Upper lobe of right lung (tissue), 1 donor: Measurements from ENCODE around the gene CEP104. TPM values are rescaled to one million over a fixed set of nuclear protein-coding genes. Genes with fewer than 3 reads are reported as not detected.

Experiments
- ATAC-seq: fragments of 200-7000 bp; cut with Tn5 transposase; one replicate; pipeline ENCODE4 v1.9.1; 2020; ENCODE audit warnings: mild to moderate bottlenecking, moderate library complexity
- DNase-seq: peaks from one replicate; pipeline ENCODE4 v3.0.0-alpha.2; 2020
- H3K27ac ChIP-seq: fragments of 200-600 bp; one replicate; pipeline ENCODE4 v1.8.0; 2022
- H3K27me3 ChIP-seq: fragments of 200-600 bp; one replicate; pipeline ENCODE4 v1.8.0; 2022; ENCODE audit warnings: mild to moderate bottlenecking
- H3K36me3 ChIP-seq: fragments of 200-600 bp; one replicate; pipeline ENCODE4 v1.8.0; 2022
- H3K4me1 ChIP-seq: fragments of 200-600 bp; one replicate; pipeline ENCODE4 v1.8.0; 2022
- H3K4me3 ChIP-seq: fragments of 200-600 bp; one replicate; pipeline ENCODE4 v1.8.0; 2022; ENCODE audit warnings: mild to moderate bottlenecking
- H3K9me3 ChIP-seq: fragments of 200-600 bp; one replicate; pipeline ENCODE4 v1.8.0; 2022
- intact Hi-C: fragments of 100-400 bp; cut with DNase I; formaldehyde crosslinking; loops from one replicate; pipeline ENCODE4 v1.11.0; 2022
- total RNA-seq: library from RNA; stranded (reverse); fragmentation: NEBNext Ultra II Directional; extraction: Animal tissue kit (Norgen Biotek cat#: 25700); gene quantifications from one replicate; pipeline ENCODE4 v1.2.1, GENCODE V29; 2021
- TF ChIP-seq, protein P1 (sequence below): fragments of 200-600 bp; IDR thresholded peaks from one replicate; pipeline ENCODE4 v1.8.0; 2022; ENCODE audit warnings: antibody characterized with exemption
- donor health status: DM: no; HTN: yes; CAD: no; lungs with severe emphysema.

CEP104 gene
- total RNA-seq, 1 donor from 2014 or later: 61.0 TPM

DNA sequence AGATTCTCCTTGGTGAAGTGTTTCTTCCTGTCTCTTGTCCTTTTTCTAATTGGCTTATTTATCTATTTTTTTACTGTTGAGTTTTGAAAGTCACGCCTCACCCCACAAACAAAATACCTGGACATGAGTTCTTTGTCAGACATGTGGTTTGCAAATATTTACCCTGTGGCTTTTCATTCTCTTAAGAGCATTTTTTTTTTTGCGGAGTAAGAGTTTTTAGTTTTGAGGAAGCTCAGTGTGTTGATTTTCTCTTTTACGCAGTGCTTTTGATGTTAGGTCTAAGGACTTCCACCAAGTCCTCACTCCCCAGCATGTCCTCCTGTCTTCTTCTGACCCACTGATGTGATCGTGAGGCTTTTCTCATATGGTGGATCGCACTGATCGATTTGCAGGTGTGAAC, 7.9 kb upstream of the CEP104 start:
- H3K36me3 ChIP-seq: peaks cover 20% of the 10 kb centered on the region
- no peaks in the 10 kb centered on the region for H3K4me1 ChIP-seq
- intact Hi-C loops: no loop called here
- no peak overlapping the region for H3K4me3 ChIP-seq
- H3K27me3 ChIP-seq: no peaks in the 10 kb centered on the region
- TF ChIP-seq, protein P1, sequence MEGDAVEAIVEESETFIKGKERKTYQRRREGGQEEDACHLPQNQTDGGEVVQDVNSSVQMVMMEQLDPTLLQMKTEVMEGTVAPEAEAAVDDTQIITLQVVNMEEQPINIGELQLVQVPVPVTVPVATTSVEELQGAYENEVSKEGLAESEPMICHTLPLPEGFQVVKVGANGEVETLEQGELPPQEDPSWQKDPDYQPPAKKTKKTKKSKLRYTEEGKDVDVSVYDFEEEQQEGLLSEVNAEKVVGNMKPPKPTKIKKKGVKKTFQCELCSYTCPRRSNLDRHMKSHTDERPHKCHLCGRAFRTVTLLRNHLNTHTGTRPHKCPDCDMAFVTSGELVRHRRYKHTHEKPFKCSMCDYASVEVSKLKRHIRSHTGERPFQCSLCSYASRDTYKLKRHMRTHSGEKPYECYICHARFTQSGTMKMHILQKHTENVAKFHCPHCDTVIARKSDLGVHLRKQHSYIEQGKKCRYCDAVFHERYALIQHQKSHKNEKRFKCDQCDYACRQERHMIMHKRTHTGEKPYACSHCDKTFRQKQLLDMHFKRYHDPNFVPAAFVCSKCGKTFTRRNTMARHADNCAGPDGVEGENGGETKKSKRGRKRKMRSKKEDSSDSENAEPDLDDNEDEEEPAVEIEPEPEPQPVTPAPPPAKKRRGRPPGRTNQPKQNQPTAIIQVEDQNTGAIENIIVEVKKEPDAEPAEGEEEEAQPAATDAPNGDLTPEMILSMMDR: no peak
- DNase-seq (no peak), ATAC-seq (no peak)
- H3K9me3 ChIP-seq: no peaks in the 10 kb centered on the region
- no peak overlapping the region for H3K27ac ChIP-seq

DNA sequence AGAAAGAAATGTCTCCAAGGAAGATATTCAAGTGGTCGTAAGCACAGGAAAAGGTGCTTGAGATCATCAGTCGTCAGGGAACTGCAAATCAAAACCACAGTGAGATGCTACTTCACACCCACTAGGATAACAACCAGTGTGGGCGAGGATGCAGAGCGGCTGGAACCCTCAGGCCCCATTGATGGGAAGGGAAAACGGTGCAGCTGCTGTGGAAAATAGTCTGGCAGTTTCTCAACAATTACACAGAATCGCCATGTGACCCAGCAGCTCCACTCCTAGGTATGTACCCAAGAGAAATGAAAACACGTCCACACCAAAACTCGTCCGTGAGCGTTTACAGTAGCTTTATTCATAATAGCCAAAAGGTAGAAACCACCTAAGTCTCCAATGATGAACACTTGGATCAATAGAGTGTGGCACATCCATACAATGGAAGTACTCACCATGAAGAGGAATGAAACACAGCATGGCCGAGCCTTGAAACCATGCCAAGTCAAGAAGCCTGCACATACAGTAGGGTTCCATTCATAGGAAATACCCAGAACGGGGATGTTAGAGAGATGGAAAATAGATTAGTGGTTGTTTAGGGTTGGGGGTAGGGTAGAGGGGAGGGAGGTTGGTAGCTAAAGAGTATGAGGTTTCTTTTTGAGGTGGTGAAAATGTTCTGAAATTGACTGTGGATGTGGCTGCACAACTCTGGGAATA, 6.4 kb upstream of the CEP104 start:
- TF ChIP-seq, protein P1: no peak
- intact Hi-C loops: no loop called here
- Histone ChIP-seq H3K27ac (no peak overlapping the region), H3K4me3 (no peak overlapping the region), H3K9me3 (no peaks in the 10 kb centered on the region), H3K27me3 (no peaks in the 10 kb centered on the region), H3K36me3 (peaks cover 9% of the 10 kb centered on the region), H3K4me1 (peaks cover 3% of the 10 kb centered on the region)
- ATAC-seq (no peak), DNase-seq (no peak)

DNA sequence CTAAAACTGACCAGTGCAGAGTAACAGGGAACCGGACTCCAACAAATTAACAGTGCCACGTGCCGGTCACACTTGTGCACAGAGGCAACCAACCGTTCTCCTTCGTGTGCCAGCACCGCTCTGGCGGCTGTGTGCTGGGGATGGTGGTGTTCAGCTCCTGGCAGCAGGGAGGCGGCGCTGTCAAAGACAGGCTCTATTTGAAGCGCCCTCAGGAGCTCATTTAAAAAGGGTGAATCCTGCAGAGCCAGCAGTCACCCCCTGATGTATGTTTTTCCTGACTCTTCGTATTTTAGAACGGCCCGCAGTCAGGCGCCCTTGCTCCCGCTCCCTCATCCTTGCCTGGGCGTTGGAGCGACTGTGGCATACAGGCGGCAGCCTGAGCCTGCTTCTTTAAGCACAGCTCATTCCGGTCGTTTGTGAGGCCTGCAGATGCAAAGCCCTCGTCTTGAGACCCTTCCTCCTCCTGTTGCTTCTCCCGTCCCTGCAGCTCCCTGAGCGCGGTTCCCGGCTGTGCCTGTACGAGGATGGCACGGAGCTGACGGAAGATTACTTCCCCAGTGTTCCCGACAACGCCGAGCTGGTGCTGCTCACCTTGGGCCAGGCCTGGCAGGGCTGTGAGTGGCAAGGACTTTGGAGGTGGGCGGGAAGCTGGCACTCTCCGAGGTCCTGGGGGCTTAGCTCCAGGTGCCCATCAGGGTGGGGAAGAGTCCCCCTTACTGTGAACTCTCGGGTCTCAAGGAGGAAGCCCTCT, 1.4 kb upstream of the CEP104 start:
- Histone ChIP-seq H3K27ac (no peak overlapping the region), H3K9me3 (no peaks in the 10 kb centered on the region), H3K36me3 (no peaks in the 10 kb centered on the region), H3K4me3 (peak overlapping the region; percentile 92), H3K27me3 (no peaks in the 10 kb centered on the region), H3K4me1 (peaks cover 19% of the 10 kb centered on the region)
- intact Hi-C loops: no loop called here
- DNase-seq (no peak), ATAC-seq (no peak)
- TF ChIP-seq, protein P1: no peak

DNA sequence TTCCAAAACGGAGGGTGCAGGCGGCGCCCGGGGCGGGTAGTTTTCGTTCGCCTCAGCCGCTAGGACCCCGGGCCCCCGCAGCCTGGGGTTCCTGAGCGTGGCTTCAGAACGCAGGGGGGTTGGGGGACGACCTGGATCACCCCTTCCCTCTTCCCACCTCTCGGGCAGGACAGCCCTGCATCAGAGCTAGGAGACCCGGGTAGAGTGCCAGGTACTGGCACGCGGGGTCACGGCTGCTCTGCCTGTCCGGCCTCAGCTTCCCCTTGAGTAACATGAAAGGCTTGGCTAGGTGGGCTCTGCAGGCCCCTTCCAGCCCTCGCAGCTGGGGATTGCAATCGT, 749 bp upstream of the CEP104 start:
- DNase-seq: no peak
- Histone ChIP-seq H3K27me3 (no peaks in the 10 kb centered on the region), H3K4me3 (peak overlapping the region; percentile 92), H3K4me1 (peaks cover 19% of the 10 kb centered on the region), H3K36me3 (no peaks in the 10 kb centered on the region), H3K9me3 (no peaks in the 10 kb centered on the region), H3K27ac (peak overlapping the region; percentile 80)
- TF ChIP-seq, protein P1: no peak
- intact Hi-C loops: no loop called here
- ATAC-seq: no peak

DNA sequence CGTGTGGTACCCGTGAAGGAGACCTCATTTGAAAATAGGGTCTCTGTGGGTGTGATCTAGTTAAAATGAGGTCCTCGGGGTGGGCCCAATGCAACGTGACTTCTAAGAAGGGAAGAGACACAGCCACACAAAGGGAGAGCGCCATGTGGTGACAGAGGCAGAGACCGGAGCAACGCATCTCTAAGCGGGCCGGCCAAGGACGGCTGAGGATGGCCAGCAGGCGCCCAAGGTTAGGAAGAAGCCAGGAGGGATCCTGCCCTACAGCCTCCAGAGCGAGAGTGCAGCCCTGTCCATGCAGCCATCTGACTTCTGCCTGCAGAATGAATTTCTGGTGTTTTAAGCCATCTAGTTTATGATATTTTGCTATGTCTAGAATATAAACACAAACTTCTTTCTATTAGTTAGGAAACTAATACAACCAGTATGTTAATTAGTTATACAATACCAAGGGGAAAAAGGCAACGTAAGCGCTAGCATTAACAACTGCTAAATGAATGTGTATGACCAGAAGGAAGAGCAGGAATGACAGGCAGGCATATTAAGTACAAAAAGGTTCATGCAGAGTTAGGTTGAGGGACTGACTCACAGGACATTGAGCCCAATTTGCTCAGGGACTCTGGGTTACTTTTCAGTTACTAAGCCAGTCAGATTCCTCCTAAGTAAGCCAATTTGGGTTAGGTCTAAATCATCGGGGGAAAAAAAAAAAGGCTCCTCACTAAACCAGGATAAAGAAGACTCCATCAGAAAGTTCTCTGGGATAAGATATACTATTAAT, 4.1 kb downstream of the CEP104 start:
- Histone ChIP-seq H3K4me3 (no peak overlapping the region), H3K27ac (no peak overlapping the region), H3K9me3 (no peaks in the 10 kb centered on the region), H3K27me3 (no peaks in the 10 kb centered on the region), H3K36me3 (peaks cover 24% of the 10 kb centered on the region), H3K4me1 (peaks cover 11% of the 10 kb centered on the region)
- intact Hi-C loops: no loop called here
- DNase-seq: no peak
- ATAC-seq: no peak
- TF ChIP-seq, protein P1: no peak
